ENCODE data around the gene ZNF317. TPM values are rescaled to one million over a fixed set of nuclear protein-coding genes. Genes with fewer than 3 reads are reported as not detected.

Gene ZNF317
- total RNA-seq, 1 donor from 2014 or later, result 15.1 TPM

- Histone ChIP-seq H3K4me3 (no peak overlapping the region), H3K36me3 (peaks cover 83% of the 10 kb centered on the region), H3K27me3 (ENCODE audit: low read depth) (no peaks in the 10 kb centered on the region), H3K4me1 (no peaks in the 10 kb centered on the region), H3K9me3 (replicated peaks) (peaks cover 54% of the 10 kb centered on the region), H3K27ac (replicated peaks) (no peak overlapping the region)
- TF ChIP-seq CTCF (IDR thresholded peaks at IDR 0.05; ENCODE audit: borderline replicate concordance), result no peak
- intact Hi-C loops (cut with micrococcal nuclease), result no loop called here
- no peak for DNase-seq
Measured at GRCh38 chr19:9155591-9155990, 15.4 kb downstream of the ZNF317 start.

- H3K27me3 ChIP-seq (ENCODE audit: low read depth), result no peaks in the 10 kb centered on the region
- no peak overlapping the region for H3K27ac ChIP-seq (replicated peaks)
- intact Hi-C loops (cut with micrococcal nuclease), result no loop called here
- peaks cover 61% of the 10 kb centered on the region for H3K9me3 ChIP-seq (replicated peaks)
- no peaks in the 10 kb centered on the region for H3K4me1 ChIP-seq
- no peak overlapping the region for H3K4me3 ChIP-seq
- no peak for DNase-seq
- peaks cover 90% of the 10 kb centered on the region for H3K36me3 ChIP-seq
- no peak for TF ChIP-seq CTCF (IDR thresholded peaks at IDR 0.05; ENCODE audit: borderline replicate concordance)
Measured at GRCh38 chr19:9156304-9156703, 16.1 kb downstream of the ZNF317 start.

- H3K27me3 ChIP-seq (ENCODE audit: low read depth), result no peaks in the 10 kb centered on the region
- TF ChIP-seq CTCF (IDR thresholded peaks at IDR 0.05; ENCODE audit: borderline replicate concordance), result no peak
- no peaks in the 10 kb centered on the region for H3K4me1 ChIP-seq
- no peak for DNase-seq
- H3K9me3 ChIP-seq (replicated peaks), result peaks cover 47% of the 10 kb centered on the region
- intact Hi-C loops (cut with micrococcal nuclease), result no loop called here
- peaks cover 94% of the 10 kb centered on the region for H3K36me3 ChIP-seq
- no peak overlapping the region for H3K4me3 ChIP-seq
- no peak overlapping the region for H3K27ac ChIP-seq (replicated peaks)
Measured at GRCh38 chr19:9159891-9160290, 19.7 kb downstream of the ZNF317 start.

GRCh38 chr19:9161427-9161826 is 21.2 kb downstream of the ZNF317 start:
- Histone ChIP-seq H3K4me1 (no peaks in the 10 kb centered on the region), H3K9me3 (replicated peaks) (peaks cover 36% of the 10 kb centered on the region)

GRCh38 chr19:9165261-9165660 is 25.1 kb downstream of the ZNF317 start:
- Histone ChIP-seq H3K27me3 (ENCODE audit: low read depth) (no peaks in the 10 kb centered on the region), H3K27ac (replicated peaks) (no peak overlapping the region), H3K36me3 (peaks cover 40% of the 10 kb centered on the region), H3K4me1 (no peaks in the 10 kb centered on the region), H3K9me3 (replicated peaks) (peaks cover 27% of the 10 kb centered on the region), H3K4me3 (no peak overlapping the region)
- no peak for DNase-seq
- intact Hi-C loops (cut with micrococcal nuclease), result no loop called here
- no peak for TF ChIP-seq CTCF (IDR thresholded peaks at IDR 0.05; ENCODE audit: borderline replicate concordance)

More at GRCh38 chr19:9161427-9161826, 21.2 kb downstream of the ZNF317 start:
- no peak overlapping the region for H3K27ac ChIP-seq (replicated peaks)
- intact Hi-C loops (cut with micrococcal nuclease), result no loop called here
- TF ChIP-seq CTCF (IDR thresholded peaks at IDR 0.05; ENCODE audit: borderline replicate concordance), result no peak
- peaks cover 78% of the 10 kb centered on the region for H3K36me3 ChIP-seq
- H3K27me3 ChIP-seq (ENCODE audit: low read depth), result no peaks in the 10 kb centered on the region
- no peak overlapping the region for H3K4me3 ChIP-seq
- DNase-seq, result no peak

GRCh38 chr19:9166846-9167245 is 26.6 kb downstream of the ZNF317 start:
- Histone ChIP-seq H3K4me3 (no peak overlapping the region), H3K9me3 (replicated peaks) (peaks cover 11% of the 10 kb centered on the region), H3K4me1 (no peaks in the 10 kb centered on the region), H3K27me3 (ENCODE audit: low read depth) (no peaks in the 10 kb centered on the region), H3K27ac (replicated peaks) (no peak overlapping the region), H3K36me3 (peaks cover 24% of the 10 kb centered on the region)
- no peak for TF ChIP-seq CTCF (IDR thresholded peaks at IDR 0.05; ENCODE audit: borderline replicate concordance)
- no peak for DNase-seq
- intact Hi-C loops (cut with micrococcal nuclease), result no loop called here
